Measurements from ENCODE around the gene TPBGL. TPM values are rescaled to one million over a fixed set of nuclear protein-coding genes. Genes with fewer than 3 reads are reported as not detected.

TPBGL gene
- under 1 TPM; 0.13 to 0.21 (median 0.16) TPM for polyA plus RNA-seq (ENCODE audit: insufficient read length in 4 of 4)

GRCh38 chr11:75240311-75241035, at the start of gene TPBGL:
Gene TPBGL (plus strand): TSS chr11:75240774. CDS start chr11:75241050, 276 bp downstream.
- DNase-seq (ENCODE audit: low read depth in 4 of 4, low spot score in 3 of 4), result no peak

GRCh38 chr11:75191330-75191717, 49.2 kb upstream of the TPBGL start:
- DNase-seq (ENCODE audit: low read depth in 4 of 4, low spot score in 3 of 4), result no peak

GRCh38 chr11:75193271-75193670, 47.3 kb upstream of the TPBGL start:
- no peak for DNase-seq (ENCODE audit: low read depth in 4 of 4, low spot score in 3 of 4)

GRCh38 chr11:75193711-75194110, 46.9 kb upstream of the TPBGL start:
- no peak for DNase-seq (ENCODE audit: low read depth in 4 of 4, low spot score in 3 of 4)

GRCh38 chr11:75194147-75194546, 46.4 kb upstream of the TPBGL start:
- no peak for DNase-seq (ENCODE audit: low read depth in 4 of 4, low spot score in 3 of 4)

GRCh38 chr11:75195167-75195962, 45.2 kb upstream of the TPBGL start:
- no peak for DNase-seq (ENCODE audit: low read depth in 4 of 4, low spot score in 3 of 4)

GRCh38 chr11:75196426-75196825, 44.1 kb upstream of the TPBGL start:
- no peak for DNase-seq (ENCODE audit: low read depth in 4 of 4, low spot score in 3 of 4)

- DNase-seq (ENCODE audit: low read depth in 4 of 4, low spot score in 3 of 4), result no peak
Measured at GRCh38 chr11:75197512-75198277, 42.9 kb upstream of the TPBGL start.

GRCh38 chr11:75198278-75198973, 42.1 kb upstream of the TPBGL start:
- DNase-seq (ENCODE audit: low read depth in 4 of 4, low spot score in 3 of 4), result no peak

- DNase-seq (ENCODE audit: low read depth in 4 of 4, low spot score in 3 of 4), result no peak
Measured at GRCh38 chr11:75199412-75199955, 41.1 kb upstream of the TPBGL start.

- DNase-seq (ENCODE audit: low read depth in 4 of 4, low spot score in 3 of 4), result no peak
Measured at GRCh38 chr11:75200051-75200450, 40.5 kb upstream of the TPBGL start.

GRCh38 chr11:75200531-75200930, 40.0 kb upstream of the TPBGL start:
- DNase-seq (ENCODE audit: low read depth in 4 of 4, low spot score in 3 of 4), result no peak

GRCh38 chr11:75201771-75202170, 38.8 kb upstream of the TPBGL start:
- no peak for DNase-seq (ENCODE audit: low read depth in 4 of 4, low spot score in 3 of 4)

- no peak for DNase-seq (ENCODE audit: low read depth in 4 of 4, low spot score in 3 of 4)
Measured at GRCh38 chr11:75202195-75202594, 38.4 kb upstream of the TPBGL start.

- DNase-seq (ENCODE audit: low read depth in 4 of 4, low spot score in 3 of 4), result no peak
Measured at GRCh38 chr11:75203138-75203537, 37.4 kb upstream of the TPBGL start.

GRCh38 chr11:75203641-75204011, 36.9 kb upstream of the TPBGL start:
- DNase-seq (ENCODE audit: low read depth in 4 of 4, low spot score in 3 of 4), result no peak

GRCh38 chr11:75204012-75204674, 36.4 kb upstream of the TPBGL start:
- no peak for DNase-seq (ENCODE audit: low read depth in 4 of 4, low spot score in 3 of 4)

GRCh38 chr11:75204685-75205563, 35.6 kb upstream of the TPBGL start:
- peak; percentile 36 to 68 (median 58) for DNase-seq (ENCODE audit: low read depth in 4 of 4, low spot score in 3 of 4)

GRCh38 chr11:75205564-75206020, 35.0 kb upstream of the TPBGL start:
- DNase-seq (ENCODE audit: low read depth in 4 of 4, low spot score in 3 of 4), result no peak

Data from left renal pelvis (tissue), 4 donors.